ENCODE measurements around the gene ZFAND3.
"Not testable (repeated sequence)": the region's sequence is repeated elsewhere in the genome, so short reads cannot be mapped to it uniquely, and the experiment has no call there.

Gene ZFAND3

DNA sequence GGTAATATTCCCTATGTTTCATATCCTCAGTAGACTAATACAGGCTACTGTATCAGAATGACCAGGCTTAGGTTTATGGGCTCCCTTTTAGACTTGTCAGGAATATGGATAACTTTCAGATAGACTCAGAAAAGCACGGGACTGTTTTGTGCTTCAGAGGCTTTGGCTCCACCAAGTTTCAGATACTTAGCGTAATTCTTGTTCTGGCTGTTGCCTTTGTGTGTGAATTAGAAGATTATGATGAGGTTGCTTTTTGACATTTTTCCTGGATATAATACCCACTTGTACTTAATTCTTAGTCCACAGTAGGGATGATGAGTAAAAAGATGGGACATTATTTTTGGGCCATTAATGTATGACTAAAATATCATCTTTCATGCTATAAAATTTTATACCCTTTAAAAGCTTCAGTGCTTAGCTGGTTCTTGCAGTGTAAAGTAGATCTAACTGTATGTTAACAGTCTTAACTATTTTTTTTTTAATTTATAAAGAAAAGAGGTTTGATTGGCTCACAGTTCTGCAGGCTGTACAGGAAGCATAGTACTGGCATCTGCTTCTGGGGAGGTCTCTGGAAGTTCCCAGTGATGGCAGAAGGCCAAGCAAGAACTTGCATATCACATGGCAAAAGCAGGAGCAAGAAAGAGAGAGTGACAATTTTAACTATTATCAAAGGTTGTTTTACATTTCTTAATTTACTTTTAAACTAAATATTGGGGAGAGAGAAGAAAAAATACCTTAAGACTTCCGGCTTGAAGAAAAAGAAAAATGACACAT is 120.7 kb downstream of the ZFAND3 start:
- DNase-seq = no peak

DNA sequence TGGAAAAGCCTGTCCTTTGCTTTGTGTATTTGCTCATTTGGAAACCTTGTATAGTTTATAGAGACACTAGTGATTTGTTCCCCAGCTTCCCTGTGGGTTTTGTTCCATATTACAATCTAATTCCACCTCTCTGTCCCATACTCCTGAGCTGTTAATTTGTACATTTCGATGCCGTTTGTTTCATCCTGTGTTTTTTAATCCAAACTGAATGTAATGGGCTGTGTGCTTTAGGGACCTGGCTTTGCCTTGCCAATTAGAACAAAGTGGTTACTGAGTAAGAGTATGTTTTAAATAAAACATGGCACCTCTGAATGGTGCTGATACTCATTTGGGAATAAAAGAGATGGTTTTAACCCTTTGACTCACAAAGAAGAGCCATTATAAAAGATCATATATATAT is 122.3 kb downstream of the ZFAND3 start:
- DNase-seq = no peak

DNA sequence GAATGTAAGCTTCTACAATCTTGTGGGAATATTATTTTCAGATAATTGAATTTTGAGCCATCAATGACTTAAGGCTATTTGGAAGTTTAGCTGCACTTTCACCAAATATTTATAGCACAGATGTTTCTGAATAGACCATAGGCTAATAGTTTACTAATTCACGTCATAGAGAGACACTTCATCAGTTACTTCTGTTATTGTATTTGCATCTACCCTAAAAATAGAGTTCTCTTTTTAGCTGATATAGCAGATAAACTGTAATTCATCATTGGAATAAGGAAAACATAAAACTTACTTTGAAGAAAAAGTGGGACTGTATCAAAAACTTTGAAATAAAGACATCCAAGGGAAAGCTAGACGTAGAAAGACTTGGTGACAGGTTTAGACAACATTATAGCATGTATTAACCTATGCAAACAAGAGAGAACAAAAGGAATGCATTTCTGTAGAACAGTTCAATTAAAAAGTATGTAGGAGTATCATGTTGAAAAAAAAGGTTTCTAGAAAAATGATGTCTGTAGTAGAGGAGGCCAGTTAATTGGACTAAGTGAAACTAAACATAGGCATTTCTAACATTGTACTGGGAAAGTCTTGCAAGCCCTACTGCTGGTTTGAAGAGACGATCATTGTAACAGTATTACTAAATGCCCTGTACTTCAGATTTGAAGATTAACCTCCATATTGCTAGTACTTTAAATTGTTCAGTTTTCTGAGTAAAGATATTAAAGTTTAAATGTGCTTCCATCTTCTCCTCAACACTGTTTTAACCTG is 123.3 kb downstream of the ZFAND3 start:
- DNase-seq = no peak

- no peak for DNase-seq
Observed at GRCh38 chr6:37943436-37944058, 124.0 kb downstream of the ZFAND3 start.

DNA sequence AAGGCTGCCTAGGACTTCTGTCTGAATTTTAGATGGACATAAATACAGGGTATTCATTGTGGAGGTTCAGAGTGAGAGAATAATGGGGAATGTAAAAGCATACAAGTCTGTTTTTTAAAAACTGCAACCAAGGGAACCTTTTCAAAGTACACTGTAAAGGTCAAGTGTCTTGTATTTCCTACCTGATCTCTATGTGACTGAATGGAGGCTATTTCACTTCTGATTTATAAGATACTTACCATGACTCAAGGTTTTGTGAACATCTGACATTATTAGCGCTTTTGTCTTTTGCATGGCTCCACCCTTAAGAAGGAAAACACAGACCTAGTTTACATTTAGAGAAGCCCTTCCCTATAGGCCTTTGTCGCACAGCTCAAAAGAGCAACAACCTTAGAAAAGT is 126.5 kb downstream of the ZFAND3 start:
- no peak for DNase-seq

- DNase-seq = no peak
Observed at GRCh38 chr6:37947468-37947867, 127.9 kb downstream of the ZFAND3 start.

GRCh38 chr6:37948584-37948983 is 129.1 kb downstream of the ZFAND3 start:
- DNase-seq = not testable (repeated sequence)

GRCh38 chr6:37952027-37952426 is 132.5 kb downstream of the ZFAND3 start:
- DNase-seq = no peak

- DNase-seq = no peak
Observed at GRCh38 chr6:37954791-37955190, 135.3 kb downstream of the ZFAND3 start.

- no peak for DNase-seq
Observed at GRCh38 chr6:37956711-37957275, 137.3 kb downstream of the ZFAND3 start.

DNA sequence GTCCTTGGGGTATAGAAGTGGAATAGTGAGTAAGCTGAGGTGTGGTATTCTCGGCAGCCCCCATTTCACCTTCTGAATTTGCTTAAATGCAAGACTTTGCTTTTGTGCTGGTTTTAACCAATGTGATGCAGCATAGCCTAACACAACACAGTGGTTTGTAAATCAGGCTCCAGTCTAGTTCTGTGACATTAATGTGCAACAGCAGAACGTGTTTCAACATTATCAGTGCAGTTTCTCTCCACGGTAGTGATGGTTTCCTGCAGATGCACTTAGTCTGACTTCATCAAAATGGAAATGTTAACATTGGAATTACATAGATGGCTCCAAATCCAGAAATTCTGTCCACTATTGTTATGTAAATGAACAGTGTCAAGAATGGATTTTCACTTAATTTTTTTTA is 139.5 kb downstream of the ZFAND3 start:
- DNase-seq = no peak

- no peak for DNase-seq
Observed at GRCh38 chr6:37960139-37960935, 140.8 kb downstream of the ZFAND3 start.

- not testable (repeated sequence) for DNase-seq
Observed at GRCh38 chr6:37962481-37963080, 143.1 kb downstream of the ZFAND3 start.

DNA sequence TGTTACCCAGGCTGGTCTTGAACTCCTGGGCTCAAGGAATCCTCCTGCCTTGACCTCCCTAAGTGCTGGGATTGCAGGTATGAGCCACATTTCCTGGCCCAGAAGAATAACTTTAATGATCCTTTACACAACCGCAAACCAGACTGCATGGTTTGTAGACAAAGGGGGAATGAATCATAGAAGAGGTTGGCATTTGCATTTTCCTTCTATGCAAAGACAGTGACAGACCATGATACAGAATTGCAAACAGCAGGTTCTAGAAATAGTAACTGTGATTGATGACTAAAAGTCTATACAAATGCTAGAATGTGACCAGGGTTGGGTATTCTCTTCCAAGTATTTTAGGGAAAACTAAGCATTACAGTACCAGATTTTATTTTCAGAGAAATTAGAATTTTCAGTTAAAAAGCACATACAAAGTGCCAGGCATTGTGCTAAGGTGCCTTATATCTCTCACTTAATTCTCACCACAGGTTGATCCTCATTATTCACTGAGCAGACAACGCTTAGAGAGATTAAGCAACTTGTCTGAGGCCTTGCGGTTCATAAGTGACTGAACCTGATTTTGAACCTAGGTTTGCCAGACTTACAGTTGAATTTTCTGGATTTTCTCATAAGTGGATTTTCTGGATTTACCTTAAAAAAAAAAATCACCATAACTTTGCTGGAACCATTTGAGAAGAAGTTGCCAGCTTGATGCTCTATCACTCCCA is 146.6 kb downstream of the ZFAND3 start:
- no peak for DNase-seq

DNA sequence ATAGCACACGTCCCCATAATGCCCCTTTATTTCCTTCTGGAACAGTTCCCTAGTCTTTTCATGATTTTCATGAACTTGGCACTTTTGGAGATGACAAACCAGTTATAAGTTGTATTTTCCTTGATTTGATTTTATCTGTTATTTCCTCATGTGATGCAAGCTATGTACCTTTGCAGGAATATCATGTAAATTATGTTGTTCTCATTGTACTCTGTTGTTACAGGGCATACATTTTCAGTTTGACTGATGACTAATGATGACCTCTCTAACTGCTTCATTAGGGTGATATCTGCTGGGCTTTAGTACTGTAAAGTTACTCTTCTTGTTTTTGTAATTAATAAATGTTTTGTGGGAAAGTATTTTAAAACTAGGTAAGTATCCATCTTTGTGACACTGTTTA is 147.3 kb downstream of the ZFAND3 start:
- DNase-seq = no peak

GRCh38 chr6:37967651-37968050 is 148.1 kb downstream of the ZFAND3 start:
- no peak for DNase-seq

DNA sequence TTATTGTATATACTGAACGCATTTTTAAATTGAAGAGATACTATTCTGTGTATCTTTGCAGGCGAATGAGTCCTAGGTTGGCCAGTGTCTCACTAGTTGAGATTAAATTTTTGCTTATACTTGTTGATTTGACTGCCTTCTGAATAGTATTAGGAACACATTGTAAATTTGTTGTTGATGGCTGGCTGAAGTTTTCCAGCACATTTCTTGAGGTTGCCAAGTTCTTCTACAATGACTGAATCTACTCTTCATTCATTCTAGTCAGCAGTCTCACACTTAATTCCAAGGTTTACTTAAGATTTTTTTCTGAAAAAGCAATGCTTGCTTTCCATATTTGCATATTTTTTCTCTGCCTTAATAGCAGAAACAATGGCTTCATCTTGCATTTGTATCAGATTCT is 151.7 kb downstream of the ZFAND3 start:
- DNase-seq = no peak

DNA sequence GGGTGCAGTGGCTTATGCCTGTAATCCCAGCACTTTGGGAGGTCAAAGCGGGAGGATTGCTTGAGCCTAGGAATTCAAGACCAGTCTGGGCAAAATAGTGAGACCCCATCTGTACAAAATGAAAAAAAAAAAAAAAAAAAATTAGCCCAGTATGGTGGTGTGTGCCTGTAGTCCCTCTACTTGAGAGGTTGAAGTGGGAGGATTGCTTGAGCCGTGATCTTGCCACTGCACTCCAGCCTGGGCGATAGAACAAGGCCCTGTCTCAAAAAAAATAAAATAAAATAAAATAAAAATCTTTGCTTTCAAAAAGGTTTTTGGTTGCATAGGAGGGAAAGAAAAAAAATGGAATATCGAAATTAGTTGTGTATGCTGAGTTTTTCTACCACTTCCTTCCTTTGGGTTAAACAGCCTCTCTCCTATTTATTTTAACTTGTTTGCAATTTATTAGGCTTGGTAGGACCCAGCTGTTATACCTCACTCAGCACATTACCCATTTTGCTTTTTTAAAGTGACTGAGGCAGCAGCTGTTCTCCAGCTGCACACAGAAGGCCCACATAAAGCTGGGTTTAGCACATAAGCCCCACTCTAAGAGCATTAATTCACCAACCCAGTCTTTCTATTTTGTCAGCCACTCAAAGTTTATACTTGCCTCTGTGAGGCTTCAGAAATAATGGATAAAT is 152.3 kb downstream of the ZFAND3 start:
- DNase-seq = no peak

GRCh38 chr6:37972994-37973757 is 153.6 kb downstream of the ZFAND3 start:
- no peak for DNase-seq

DNA sequence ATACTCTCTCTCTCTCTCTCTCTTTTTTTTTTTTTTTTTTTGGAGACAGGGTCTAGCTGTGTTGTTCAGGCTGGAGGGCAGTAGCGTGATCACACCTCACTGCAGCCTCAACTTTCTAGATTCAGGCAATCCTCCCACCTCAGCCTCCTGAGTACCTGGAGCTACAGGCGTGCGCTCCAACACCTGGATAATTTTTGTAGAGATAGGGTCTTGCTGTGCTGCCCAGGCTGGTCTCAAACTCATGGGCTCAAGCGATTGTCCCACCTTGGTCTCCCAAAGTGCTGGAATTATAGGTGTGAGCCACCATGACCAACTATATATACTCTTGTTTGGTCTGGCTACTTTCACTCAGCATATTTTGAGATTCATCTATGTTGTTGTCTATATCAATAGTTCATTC is 154.9 kb downstream of the ZFAND3 start:
- DNase-seq = no peak

Data from CD4-positive, alpha-beta T cell treated with Interleukin-4 for 4 hours (primary cell).